SK-N-SH (cell line): Measurements from ENCODE around the gene MYEOV. TPM values are rescaled to one million over a fixed set of nuclear protein-coding genes. Genes with fewer than 3 reads are reported as not detected.

Source experiments
- CTCF ChIA-PET: fragments of 300-600, 350-600 bp; formaldehyde crosslinking; extraction: SDS; loops from one replicate; lab custom pipeline; 2021; lab: Yijun Ruan, JAX
- POLR2A ChIA-PET: fragments of 350-600 bp; sonication (Branson Sonifier 250); formaldehyde crosslinking; extraction: SDS; loops from one replicate; lab custom pipeline; 2020; ENCODE audit warnings: antibody characterized with exemption, inconsistent platforms; lab: Yijun Ruan, JAX
- DNase-seq: peaks from one replicate; pipeline ENCODE4 v3.0.0; 2012
- H2AFZ ChIP-seq: fragments of 200-600 bp; sonication (generic); 2 replicates; pipeline ENCODE4 v1.8.1; 2016; ENCODE audit warnings: antibody characterized with exemption, mild to moderate bottlenecking, low read depth
- H3F3A ChIP-seq: fragments of 200-600 bp; sonication (generic); replicated peaks from 2 replicates; pipeline ENCODE3; 2016; ENCODE audit warnings: antibody characterized with exemption, mild to moderate bottlenecking; ENCODE audit not compliant: insufficient read depth
- H3K27ac ChIP-seq, 2 experiments: fragments of 200-500 bp in 1 of 2; fragments of 200-600 bp in 1 of 2; sonication (Bioruptor generic) in 1 of 2; sonication (generic), shearing (Covaris generic) in 1 of 2; 2 replicates each; pipeline versions ENCODE4 v1.5.1 to v1.6.1; 2014 to 2016; ENCODE audit warnings: low read depth in 2 of 2, inconsistent platforms in 1 of 2, low read length in 1 of 2, mild to moderate bottlenecking in 1 of 2, mixed read lengths in 1 of 2
- H3K27me3 ChIP-seq: fragments of 200-600 bp; sonication (generic), shearing (Covaris generic); 2 replicates; pipeline ENCODE4 v1.6.1; 2016; ENCODE audit warnings: mixed run types; ENCODE audit not compliant: insufficient read depth
- H3K36me3 ChIP-seq, 2 experiments: fragments of 200-500 bp in 1 of 2; fragments of 200-600 bp in 1 of 2; sonication (Bioruptor generic) in 1 of 2; sonication (generic) in 1 of 2; replicated peaks in 1 of 2; 2 replicates each; pipeline versions ENCODE3 to v1.5.1; 2014 to 2016; ENCODE audit warnings: low read length in 1 of 2, mild to moderate bottlenecking in 1 of 2; ENCODE audit not compliant: insufficient read depth in 2 of 2, control insufficient read depth in 1 of 2
- H3K4me1 ChIP-seq, 2 experiments: fragments of 200-500 bp in 1 of 2; fragments of 200-600 bp in 1 of 2; sonication (Bioruptor generic) in 1 of 2; sonication (generic), shearing (Covaris generic) in 1 of 2; 2 replicates each; pipeline versions ENCODE4 v1.5.1 to v1.6.1; 2014 to 2016; ENCODE audit warnings: low read depth in 1 of 2, low read length in 1 of 2, mixed run types in 1 of 2; ENCODE audit not compliant: insufficient read depth in 2 of 2, control insufficient read depth in 1 of 2
- H3K4me2 ChIP-seq: fragments of 200-600 bp; sonication (generic), shearing (Covaris generic); 2 replicates; pipeline ENCODE4 v1.6.1; 2017; ENCODE audit warnings: mixed run types
- H3K4me3 ChIP-seq, 2 experiments: fragments of 200-500 bp in 1 of 2; fragments of 200-600 bp in 1 of 2; sonication (Bioruptor generic) in 1 of 2; sonication (generic), shearing (Covaris generic) in 1 of 2; 2 replicates each; pipeline versions ENCODE4 v1.5.1 to v1.8.1; 2014 to 2016; ENCODE audit warnings: low read depth in 2 of 2, inconsistent platforms in 1 of 2, low read length in 1 of 2, mild to moderate bottlenecking in 1 of 2, mixed read lengths in 1 of 2, moderate library complexity in 1 of 2
- H3K79me2 ChIP-seq: fragments of 200-600 bp; sonication (generic); 2 replicates; pipeline ENCODE4 v1.8.1; 2017; ENCODE audit warnings: mild to moderate bottlenecking; ENCODE audit not compliant: insufficient read depth
- H3K9ac ChIP-seq: fragments of 200-600 bp; sonication (generic); 2 replicates; pipeline ENCODE4 v1.6.1; 2017; ENCODE audit warnings: mixed run types
- H3K9me2 ChIP-seq: fragments of 200-600 bp; sonication (generic); 2 replicates; pipeline ENCODE4 v1.6.1; 2017; ENCODE audit warnings: mixed run types
- H3K9me3 ChIP-seq: fragments of 200-600 bp; sonication (generic); 2 replicates; pipeline ENCODE4 v1.6.1; 2017; ENCODE audit warnings: mixed run types, mild to moderate bottlenecking, moderate library complexity
- H4K20me1 ChIP-seq: fragments of 200-600 bp; sonication (generic); 2 replicates; pipeline ENCODE4 v1.6.1; 2017; ENCODE audit warnings: mild to moderate bottlenecking, mixed run types; ENCODE audit not compliant: insufficient read depth
- ELF1 ChIP-seq: IDR thresholded peaks from 2 replicates; pipeline ENCODE4 v1.4.0; 2012
- FOXJ3 ChIP-seq: sonication (generic); formaldehyde crosslinking; IDR thresholded peaks from 2 replicates; pipeline ENCODE4 v1.5.1; 2020; ENCODE audit warnings: mild to moderate bottlenecking, missing genetic modification reagents
- FOXM1 ChIP-seq: IDR thresholded peaks from 2 replicates; pipeline ENCODE4 v1.4.0; 2012; ENCODE audit warnings: low read depth, mild to moderate bottlenecking
- MXI1 ChIP-seq: IDR thresholded peaks from 2 replicates; pipeline ENCODE4 v1.6.1; 2012; ENCODE audit warnings: mild to moderate bottlenecking, low read depth, low read length, improper control_type of control experiment
- NRF1 ChIP-seq: IDR thresholded peaks from 2 replicates; pipeline ENCODE4 v1.6.1; 2012; ENCODE audit warnings: low read depth, mild to moderate bottlenecking, low read length
- POLR2AphosphoS5 ChIP-seq: IDR thresholded peaks from 2 replicates; pipeline ENCODE4 v1.6.1; 2012; ENCODE audit warnings: low read depth, low read length
- RAD21 ChIP-seq: IDR thresholded peaks from 2 replicates; pipeline ENCODE4 v1.6.1; 2012; ENCODE audit warnings: mild to moderate bottlenecking, low read length
- RCOR1 ChIP-seq: fragments of 150-350 bp; IDR thresholded peaks from 2 replicates; pipeline ENCODE4 v1.6.1; 2017; ENCODE audit warnings: antibody characterized with exemption, low read length
- SMC3 ChIP-seq: IDR thresholded peaks from 2 replicates; pipeline ENCODE4 v1.6.1; 2012; ENCODE audit warnings: low read depth, low read length, improper control_type of control experiment
- TAF1 ChIP-seq: IDR thresholded peaks from 2 replicates; pipeline ENCODE4 v1.6.1; 2012; ENCODE audit warnings: low read depth, mild to moderate bottlenecking, low read length, moderate library complexity, borderline replicate concordance
- TEAD4 ChIP-seq: IDR thresholded peaks from 2 replicates; pipeline ENCODE4 v1.4.0; 2012; ENCODE audit warnings: mild to moderate bottlenecking, borderline replicate concordance; ENCODE audit not compliant: insufficient read depth
- YY1 ChIP-seq: IDR thresholded peaks from 2 replicates; pipeline ENCODE4 v1.4.0; 2012; ENCODE audit warnings: low read depth, mild to moderate bottlenecking
- WGBS: methylation state at CpG from one replicate; pipeline ENCODE4 v1.1.6; 2017; ENCODE audit warnings: low lambda C conversion rate; 5-methylcytosine and 5-hydroxymethylcytosine counted together
- polyA plus RNA-seq, 3 experiments: library from polyadenylated mRNA; depleted of rRNA; stranded (reverse); fragments of >200 nt; gene quantifications; 2 replicates each; pipeline ENCODE4 v1.2.3, GENCODE V29; 2012
- TF ChIP-seq, protein P1 (sequence below): IDR thresholded peaks from 2 replicates; pipeline ENCODE4 v1.6.1; 2012; ENCODE audit warnings: mild to moderate bottlenecking, low read depth, low read length, moderate library complexity

MYEOV gene
- polyA plus RNA-seq, 1 of the 3 experiments (the other 2 are of a cell fraction): 3.0 TPM

DNA sequence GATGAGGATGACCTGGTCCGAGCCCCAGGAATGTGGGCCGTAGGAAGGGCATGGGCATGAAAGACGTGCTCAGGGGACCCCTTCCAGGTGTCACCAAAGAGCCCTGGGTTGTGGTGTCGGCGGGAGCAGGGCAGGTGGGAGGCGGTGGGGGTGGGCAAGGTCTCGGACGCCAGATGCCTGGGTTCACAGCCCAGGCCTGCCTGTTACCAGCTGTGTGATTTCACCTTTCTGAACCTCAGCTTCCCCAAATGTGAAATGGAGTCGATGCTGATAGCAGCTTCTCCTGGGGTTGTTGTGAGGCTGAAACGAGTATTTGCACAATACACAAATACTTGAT is 42.9 kb upstream of the MYEOV start (continued):
- TF ChIP-seq FOXJ3 (CRISPR knock-in tag) (no peak), RAD21 (no peak), RCOR1 (no peak), MXI1 (no peak), TEAD4 (no peak), YY1 (no peak), FOXM1 (no peak), POLR2AphosphoS5 (no peak)
- TF ChIP-seq, protein P1, sequence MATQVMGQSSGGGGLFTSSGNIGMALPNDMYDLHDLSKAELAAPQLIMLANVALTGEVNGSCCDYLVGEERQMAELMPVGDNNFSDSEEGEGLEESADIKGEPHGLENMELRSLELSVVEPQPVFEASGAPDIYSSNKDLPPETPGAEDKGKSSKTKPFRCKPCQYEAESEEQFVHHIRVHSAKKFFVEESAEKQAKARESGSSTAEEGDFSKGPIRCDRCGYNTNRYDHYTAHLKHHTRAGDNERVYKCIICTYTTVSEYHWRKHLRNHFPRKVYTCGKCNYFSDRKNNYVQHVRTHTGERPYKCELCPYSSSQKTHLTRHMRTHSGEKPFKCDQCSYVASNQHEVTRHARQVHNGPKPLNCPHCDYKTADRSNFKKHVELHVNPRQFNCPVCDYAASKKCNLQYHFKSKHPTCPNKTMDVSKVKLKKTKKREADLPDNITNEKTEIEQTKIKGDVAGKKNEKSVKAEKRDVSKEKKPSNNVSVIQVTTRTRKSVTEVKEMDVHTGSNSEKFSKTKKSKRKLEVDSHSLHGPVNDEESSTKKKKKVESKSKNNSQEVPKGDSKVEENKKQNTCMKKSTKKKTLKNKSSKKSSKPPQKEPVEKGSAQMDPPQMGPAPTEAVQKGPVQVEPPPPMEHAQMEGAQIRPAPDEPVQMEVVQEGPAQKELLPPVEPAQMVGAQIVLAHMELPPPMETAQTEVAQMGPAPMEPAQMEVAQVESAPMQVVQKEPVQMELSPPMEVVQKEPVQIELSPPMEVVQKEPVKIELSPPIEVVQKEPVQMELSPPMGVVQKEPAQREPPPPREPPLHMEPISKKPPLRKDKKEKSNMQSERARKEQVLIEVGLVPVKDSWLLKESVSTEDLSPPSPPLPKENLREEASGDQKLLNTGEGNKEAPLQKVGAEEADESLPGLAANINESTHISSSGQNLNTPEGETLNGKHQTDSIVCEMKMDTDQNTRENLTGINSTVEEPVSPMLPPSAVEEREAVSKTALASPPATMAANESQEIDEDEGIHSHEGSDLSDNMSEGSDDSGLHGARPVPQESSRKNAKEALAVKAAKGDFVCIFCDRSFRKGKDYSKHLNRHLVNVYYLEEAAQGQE: no peak

DNA sequence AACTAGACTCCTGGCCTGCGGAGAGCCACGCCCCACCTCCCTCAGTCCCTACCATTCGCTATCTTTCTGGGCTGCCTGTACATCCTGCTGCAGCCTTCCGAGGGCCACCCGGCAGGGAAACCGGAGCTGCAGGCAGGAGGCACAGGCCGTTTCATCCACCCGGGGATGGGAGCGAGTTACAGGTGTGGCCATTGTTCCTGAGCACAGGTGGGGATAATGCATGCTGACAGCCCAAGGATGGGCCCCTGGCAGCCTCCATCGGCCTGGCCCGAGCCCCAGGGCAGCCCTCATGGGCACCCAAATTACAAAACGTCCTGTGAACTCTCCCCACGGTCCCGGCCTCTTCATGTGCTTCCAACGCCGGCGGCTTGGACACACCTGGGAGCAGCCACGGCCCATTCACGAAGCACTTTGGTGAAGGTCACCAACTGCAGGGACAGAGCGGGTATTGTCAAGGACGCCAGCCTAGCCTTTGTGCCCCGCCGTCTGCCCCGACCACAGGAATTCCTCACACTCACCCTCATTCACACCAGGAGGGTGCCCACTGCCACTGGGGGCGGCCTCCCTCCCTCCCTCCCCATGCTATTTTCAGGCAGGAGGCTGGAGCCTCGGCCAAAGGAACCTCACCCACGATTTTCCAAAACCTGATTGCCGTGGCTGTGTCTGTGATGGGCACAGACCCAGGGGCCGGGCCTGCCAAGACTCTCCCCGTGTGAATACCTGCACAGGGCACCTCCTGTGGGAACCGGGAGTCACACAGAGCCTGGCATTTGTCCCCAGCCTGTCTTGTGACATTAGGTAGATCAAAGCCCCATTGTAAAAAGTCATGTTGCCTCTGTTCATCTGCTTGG is 42.1 kb upstream of the MYEOV start:
- H3K9me2 ChIP-seq: no peaks in the 10 kb centered on the region
- no peak overlapping the region for H3K4me2 ChIP-seq
- TF ChIP-seq TAF1: no peak
- no peak for TF ChIP-seq SMC3
- TF ChIP-seq, protein P1: no peak
- no peak for TF ChIP-seq FOXM1
- no peak for TF ChIP-seq ELF1
- TF ChIP-seq NRF1: no peak
- no peaks in the 10 kb centered on the region for H4K20me1 ChIP-seq
- H3K79me2 ChIP-seq: no peaks in the 10 kb centered on the region
- H3K9ac ChIP-seq: no peak overlapping the region
- H2AFZ ChIP-seq: no peak overlapping the region
- H3F3A ChIP-seq: no peaks in the 10 kb centered on the region
- no peak overlapping the region for H3K4me3 ChIP-seq
- H3K36me3 ChIP-seq: no peaks in the 10 kb centered on the region
- WGBS: 71% methylated on average over 20 of the region's 31 CpGs
- no peak for DNase-seq
- POLR2A ChIA-PET: no interaction called here
- no peaks in the 10 kb centered on the region for H3K9me3 ChIP-seq
- CTCF ChIA-PET: no interaction called here
- no peaks in the 10 kb centered on the region for H3K4me1 ChIP-seq
- no peaks in the 10 kb centered on the region; the same call in 1 of the 2 replicates for H3K27me3 ChIP-seq
- H3K27ac ChIP-seq: no peak overlapping the region
